Natural killer cell (primary cell): ENCODE measurements around the gene GABRB3. TPM values are rescaled to one million over a fixed set of nuclear protein-coding genes. Genes with fewer than 3 reads are reported as not detected.

Source experiments
- ATAC-seq, 3 donors: fragments of 150-1000 bp in 2 of 3; fragments of 200-7000 bp in 1 of 3; cut with Tn5 transposase; 1 replicate in 1 of 3; 2 replicates in 2 of 3; pipeline ENCODE4 v1.10.0; 2021; ENCODE audit warnings: mild to moderate bottlenecking in 2 of 3, moderate library complexity in 2 of 3
- DNase-seq, 2 donors: peaks; one replicate each; pipeline versions ENCODE4 v3.0.0 to v3.0.0-alpha.2; 2013 to 2021; ENCODE audit warnings: mixed read lengths in 1 of 2
- H3K27ac ChIP-seq: one replicate; pipeline ENCODE4 v1.5.1; 2013; ENCODE audit warnings: mild to moderate bottlenecking, low read length
- H3K27me3 ChIP-seq: one replicate; pipeline ENCODE4 v1.6.1; 2013; ENCODE audit warnings: low read length; ENCODE audit not compliant: control insufficient read depth, insufficient read depth
- H3K36me3 ChIP-seq: one replicate; pipeline ENCODE4 v1.6.1; 2013; ENCODE audit warnings: low read length; ENCODE audit not compliant: control insufficient read depth, insufficient read depth
- H3K4me1 ChIP-seq: one replicate; pipeline ENCODE4 v1.6.1; 2013; ENCODE audit warnings: low read length; ENCODE audit not compliant: control insufficient read depth, insufficient read depth
- H3K4me3 ChIP-seq: one replicate; pipeline ENCODE4 v1.5.1; 2013; ENCODE audit warnings: low read length
- H3K9me3 ChIP-seq: one replicate; pipeline ENCODE4 v1.6.1; 2013; ENCODE audit warnings: low read length; ENCODE audit not compliant: control insufficient read depth, insufficient read depth
- H3K27ac Mint-ChIP-seq, 2 donors: one replicate each; pipeline ENCODE4 v1.8.0; 2022; ENCODE audit warnings: mild to moderate bottlenecking in 2 of 2, mixed read lengths in 2 of 2, moderate library complexity in 1 of 2
- H3K27me3 Mint-ChIP-seq, 2 donors: one replicate each; pipeline ENCODE4 v1.8.0; 2022; ENCODE audit warnings: low read depth in 2 of 2, mixed read lengths in 2 of 2
- H3K36me3 Mint-ChIP-seq: one replicate; pipeline ENCODE4 v1.8.0; 2022; ENCODE audit warnings: mixed read lengths
- H3K4me1 Mint-ChIP-seq, 2 donors: one replicate each; pipeline ENCODE4 v1.8.0; 2022; ENCODE audit warnings: mixed read lengths in 2 of 2
- H3K4me3 Mint-ChIP-seq: one replicate; pipeline ENCODE4 v1.8.0; 2022; ENCODE audit warnings: mild to moderate bottlenecking, moderate library complexity, mixed read lengths
- H3K9me3 Mint-ChIP-seq, 2 donors: one replicate each; pipeline ENCODE4 v1.8.0; 2022; ENCODE audit warnings: mixed read lengths in 2 of 2
- CTCF ChIP-seq: fragments of 200-600 bp; IDR thresholded peaks from one replicate; pipeline ENCODE4 v1.8.0; 2022; ENCODE audit warnings: antibody characterized with exemption
- WGBS: methylation state at CpG from one replicate; pipeline ENCODE4 v1.1.7; 2013; ENCODE audit warnings: missing lambda C conversion rate; ENCODE audit not compliant: insufficient coverage; 5-methylcytosine and 5-hydroxymethylcytosine counted together
- intact Hi-C: fragments of 100-400 bp; cut with micrococcal nuclease; formaldehyde crosslinking; loops from one replicate; pipeline ENCODE4 v1.14.2; 2022
- total RNA-seq, 4 donors: library from RNA; stranded (reverse); fragments of 120-200 nt in 1 of 4; gene quantifications; one replicate each; pipeline versions ENCODE4 v1.2.3 to v1.2.4, GENCODE V29; 2013 to 2022

GABRB3 gene
- total RNA-seq, 3 donors from 2014 or later (not counting 1 experiment from before 2014, with no cell fraction given), result not detected

DNA sequence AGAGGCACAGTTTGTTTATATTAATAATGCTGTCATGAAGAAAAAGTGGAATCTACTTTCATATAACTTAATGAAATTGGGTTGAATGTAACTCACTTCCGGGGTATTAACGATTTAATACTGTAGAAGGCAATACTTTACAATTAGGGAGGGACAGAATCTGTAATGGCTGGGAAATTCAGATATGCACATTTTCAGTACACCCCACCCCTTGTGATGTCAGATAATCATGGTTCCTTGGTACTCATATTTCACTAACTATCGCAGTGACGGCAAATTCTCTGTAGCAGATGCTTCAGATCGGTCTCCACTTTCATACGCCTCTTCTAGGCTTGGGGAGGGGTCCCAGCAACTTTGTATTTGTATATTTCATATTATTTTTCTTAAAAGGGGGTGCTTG is 207.3 kb downstream of the GABRB3 start:
- no peak for TF ChIP-seq CTCF
- 84% methylated on average over 3 of the region's 6 CpGs for WGBS
- peaks cover 4 to 10% of the 10 kb centered on the region in 2 donors for H3K9me3 Mint-ChIP-seq
- no peak overlapping the region for H3K4me3 Mint-ChIP-seq
- Histone ChIP-seq H3K27me3 (no peaks in the 10 kb centered on the region), H3K4me1 (no peaks in the 10 kb centered on the region), H3K36me3 (no peaks in the 10 kb centered on the region), H3K27ac (no peak overlapping the region), H3K9me3 (peaks cover 10% of the 10 kb centered on the region), H3K4me3 (no peak overlapping the region)
- no peak for ATAC-seq
- no peaks in the 10 kb centered on the region for H3K27me3 Mint-ChIP-seq
- intact Hi-C loops, result no loop called here
- no peak overlapping the region for H3K27ac Mint-ChIP-seq
- no peaks in the 10 kb centered on the region for H3K36me3 Mint-ChIP-seq
- no peaks in the 10 kb centered on the region for H3K4me1 Mint-ChIP-seq
- no peak for DNase-seq

- Mint-ChIP-seq H3K36me3 (no peaks in the 10 kb centered on the region), H3K4me3 (no peak overlapping the region), H3K4me1 (no peaks in the 10 kb centered on the region), H3K27me3 (no peaks in the 10 kb centered on the region), H3K9me3 (peaks cover 2 to 6% of the 10 kb centered on the region in 2 donors), H3K27ac (no peak overlapping the region)
- Histone ChIP-seq H3K4me3 (no peak overlapping the region), H3K36me3 (no peaks in the 10 kb centered on the region), H3K27ac (no peak overlapping the region), H3K27me3 (no peaks in the 10 kb centered on the region), H3K4me1 (no peaks in the 10 kb centered on the region), H3K9me3 (peaks cover 10% of the 10 kb centered on the region)
- intact Hi-C loops, result no loop called here
- TF ChIP-seq CTCF, result no peak
- no peak for ATAC-seq
- no peak for DNase-seq
- 83% methylated on average over 6 of the region's 6 CpGs for WGBS
Observed at GRCh38 chr15:26564361-26564760, 208.5 kb downstream of the GABRB3 start.

GRCh38 chr15:26562336-26562735 is 210.5 kb downstream of the GABRB3 start:
- Histone ChIP-seq H3K4me1 (no peaks in the 10 kb centered on the region), H3K27me3 (no peaks in the 10 kb centered on the region), H3K36me3 (no peaks in the 10 kb centered on the region), H3K9me3 (peaks cover 14% of the 10 kb centered on the region), H3K4me3 (no peak overlapping the region), H3K27ac (no peak overlapping the region)
- DNase-seq (no peak), ATAC-seq (no peak)
- no peak for TF ChIP-seq CTCF
- H3K4me3 Mint-ChIP-seq, result no peak overlapping the region
- 93% methylated on average over 2 of the region's 2 CpGs for WGBS
- H3K27ac Mint-ChIP-seq, result no peak overlapping the region
- intact Hi-C loops, result no loop called here
- no peaks in the 10 kb centered on the region for H3K27me3 Mint-ChIP-seq
- no peaks in the 10 kb centered on the region for H3K4me1 Mint-ChIP-seq
- H3K36me3 Mint-ChIP-seq, result no peaks in the 10 kb centered on the region
- peaks cover 0 to 6% of the 10 kb centered on the region in 2 donors for H3K9me3 Mint-ChIP-seq

DNA sequence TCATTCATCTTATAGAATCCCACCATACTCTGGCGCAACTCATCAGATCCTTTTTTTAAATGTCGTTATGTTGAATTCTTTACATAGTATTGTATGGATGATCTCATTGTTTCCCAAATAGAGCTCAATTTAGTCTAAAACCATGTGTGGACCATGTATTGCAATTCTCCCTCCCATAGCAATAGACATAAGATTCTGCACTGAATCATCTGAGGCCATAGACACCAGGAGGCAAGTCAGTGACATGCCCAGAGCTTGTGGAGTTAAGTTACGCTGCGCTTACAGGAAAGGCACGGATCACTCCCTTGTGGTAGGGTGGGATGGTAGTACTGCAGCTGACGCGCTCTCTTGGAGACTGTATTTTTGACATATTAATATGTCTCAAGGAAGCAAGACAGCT is 211.0 kb downstream of the GABRB3 start:
- no peaks in the 10 kb centered on the region for H3K4me1 Mint-ChIP-seq
- intact Hi-C loops, result no loop called here
- H3K27me3 ChIP-seq, result no peaks in the 10 kb centered on the region
- ATAC-seq (no peak), DNase-seq (no peak)
- no peaks in the 10 kb centered on the region for H3K36me3 Mint-ChIP-seq
- peaks cover 0 to 9% of the 10 kb centered on the region in 2 donors for H3K9me3 Mint-ChIP-seq
- TF ChIP-seq CTCF, result no peak
- no peak overlapping the region for H3K4me3 Mint-ChIP-seq
- H3K9me3 ChIP-seq, result peaks cover 14% of the 10 kb centered on the region
- 94% methylated on average over 5 of the region's 7 CpGs for WGBS
- no peak overlapping the region for H3K4me3 ChIP-seq
- H3K4me1 ChIP-seq, result no peaks in the 10 kb centered on the region
- H3K36me3 ChIP-seq, result no peaks in the 10 kb centered on the region
- H3K27ac Mint-ChIP-seq, result no peak overlapping the region
- H3K27me3 Mint-ChIP-seq, result no peaks in the 10 kb centered on the region
- H3K27ac ChIP-seq, result no peak overlapping the region
